ENCODE measurements around the gene PPP1R3A.

DNA sequence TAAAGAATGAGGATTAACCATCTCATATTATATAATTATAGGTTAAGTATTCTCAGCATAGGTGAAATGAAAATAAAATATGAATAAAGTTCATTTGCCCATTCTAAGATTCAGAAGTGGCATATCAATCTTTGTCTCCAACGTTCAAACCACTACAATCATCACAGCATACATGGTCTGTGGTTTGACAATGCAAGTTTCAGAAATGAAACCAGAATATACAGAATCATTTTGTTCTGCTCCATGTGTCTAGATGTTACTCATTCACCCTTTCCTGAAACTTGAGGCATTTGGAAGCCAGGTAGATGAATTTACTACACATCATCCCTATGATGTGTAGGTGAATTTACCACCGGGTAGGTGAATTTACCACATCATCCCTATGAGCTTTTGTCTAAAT lies 44.5 kb upstream of the PPP1R3A start:
- TF ChIP-seq, protein P1, sequence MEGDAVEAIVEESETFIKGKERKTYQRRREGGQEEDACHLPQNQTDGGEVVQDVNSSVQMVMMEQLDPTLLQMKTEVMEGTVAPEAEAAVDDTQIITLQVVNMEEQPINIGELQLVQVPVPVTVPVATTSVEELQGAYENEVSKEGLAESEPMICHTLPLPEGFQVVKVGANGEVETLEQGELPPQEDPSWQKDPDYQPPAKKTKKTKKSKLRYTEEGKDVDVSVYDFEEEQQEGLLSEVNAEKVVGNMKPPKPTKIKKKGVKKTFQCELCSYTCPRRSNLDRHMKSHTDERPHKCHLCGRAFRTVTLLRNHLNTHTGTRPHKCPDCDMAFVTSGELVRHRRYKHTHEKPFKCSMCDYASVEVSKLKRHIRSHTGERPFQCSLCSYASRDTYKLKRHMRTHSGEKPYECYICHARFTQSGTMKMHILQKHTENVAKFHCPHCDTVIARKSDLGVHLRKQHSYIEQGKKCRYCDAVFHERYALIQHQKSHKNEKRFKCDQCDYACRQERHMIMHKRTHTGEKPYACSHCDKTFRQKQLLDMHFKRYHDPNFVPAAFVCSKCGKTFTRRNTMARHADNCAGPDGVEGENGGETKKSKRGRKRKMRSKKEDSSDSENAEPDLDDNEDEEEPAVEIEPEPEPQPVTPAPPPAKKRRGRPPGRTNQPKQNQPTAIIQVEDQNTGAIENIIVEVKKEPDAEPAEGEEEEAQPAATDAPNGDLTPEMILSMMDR (conservative IDR thresholded peaks at IDR 0.05) = no peak
- no peak for TF ChIP-seq EZH2 (IDR thresholded peaks at IDR 0.05; ENCODE audit: low read depth)

All from PC-9 (cell line).